SHP77 treated with DMSO at 0.1 percent for 48 hours (cell line): ENCODE results near the gene GAB3.

ENCODE experiments used
- DNase-seq: peaks from one replicate; lab custom pipeline; 2025; lab: John Stamatoyannopoulos, UW

Gene GAB3

GRCh38 chrX:154750301-154751202, at the start of gene GAB3:
GAB3 (minus strand) TSS chrX:154751077; CDS start chrX:154751025, 52 bp downstream.
- no peak for DNase-seq

- DNase-seq = peak; percentile 93
Measured at GRCh38 chrX:154799556-154800348, 48.9 kb upstream of the GAB3 start.

- no peak for DNase-seq
Measured at GRCh38 chrX:154797006-154797405, 46.1 kb upstream of the GAB3 start.

GRCh38 chrX:154795016-154795415, 44.1 kb upstream of the GAB3 start:
- DNase-seq = no peak

- no peak for DNase-seq
Measured at GRCh38 chrX:154793084-154793795, 42.4 kb upstream of the GAB3 start.

- no peak for DNase-seq
Measured at GRCh38 chrX:154791939-154792338, 41.1 kb upstream of the GAB3 start.

- DNase-seq = no peak
Measured at GRCh38 chrX:154791467-154791866, 40.6 kb upstream of the GAB3 start.

- DNase-seq = no peak
Measured at GRCh38 chrX:154785716-154786115, 34.8 kb upstream of the GAB3 start.

GRCh38 chrX:154784149-154784995, 33.5 kb upstream of the GAB3 start:
- DNase-seq = no peak

GRCh38 chrX:154780968-154781367, 30.1 kb upstream of the GAB3 start:
- no peak for DNase-seq

GRCh38 chrX:154779261-154779660, 28.4 kb upstream of the GAB3 start:
- no peak for DNase-seq

- no peak for DNase-seq
Measured at GRCh38 chrX:154776753-154777152, 25.9 kb upstream of the GAB3 start.

- DNase-seq = no peak
Measured at GRCh38 chrX:154775419-154776349, 24.8 kb upstream of the GAB3 start.

- DNase-seq = no peak
Measured at GRCh38 chrX:154774622-154775021, 23.7 kb upstream of the GAB3 start.

GRCh38 chrX:154762537-154763296, 11.8 kb upstream of the GAB3 start, which contains the start of gene DKC1:
DKC1 (plus strand) TSS chrX:154762864; CDS start chrX:154762966, 102 bp downstream.
- DNase-seq = peak; percentile 72

GRCh38 chrX:154761977-154762536, 11.2 kb upstream of the GAB3 start:
- no peak for DNase-seq

GRCh38 chrX:154758696-154759095, 7.8 kb upstream of the GAB3 start:
- DNase-seq = no peak

- DNase-seq = no peak
Measured at GRCh38 chrX:154751669-154752271, 893 bp upstream of the GAB3 start.
